Fibroblast of skin of right biceps (primary cell): ENCODE data around the gene TP53BP2.
"Not testable (repeated sequence)": the region's sequence is repeated elsewhere in the genome, so short reads cannot be mapped to it uniquely, and the experiment has no call there.

Experiments
- DNase-seq: peaks from one replicate; pipeline ENCODE4 v3.0.0-alpha.2; 2013

TP53BP2 gene

DNA sequence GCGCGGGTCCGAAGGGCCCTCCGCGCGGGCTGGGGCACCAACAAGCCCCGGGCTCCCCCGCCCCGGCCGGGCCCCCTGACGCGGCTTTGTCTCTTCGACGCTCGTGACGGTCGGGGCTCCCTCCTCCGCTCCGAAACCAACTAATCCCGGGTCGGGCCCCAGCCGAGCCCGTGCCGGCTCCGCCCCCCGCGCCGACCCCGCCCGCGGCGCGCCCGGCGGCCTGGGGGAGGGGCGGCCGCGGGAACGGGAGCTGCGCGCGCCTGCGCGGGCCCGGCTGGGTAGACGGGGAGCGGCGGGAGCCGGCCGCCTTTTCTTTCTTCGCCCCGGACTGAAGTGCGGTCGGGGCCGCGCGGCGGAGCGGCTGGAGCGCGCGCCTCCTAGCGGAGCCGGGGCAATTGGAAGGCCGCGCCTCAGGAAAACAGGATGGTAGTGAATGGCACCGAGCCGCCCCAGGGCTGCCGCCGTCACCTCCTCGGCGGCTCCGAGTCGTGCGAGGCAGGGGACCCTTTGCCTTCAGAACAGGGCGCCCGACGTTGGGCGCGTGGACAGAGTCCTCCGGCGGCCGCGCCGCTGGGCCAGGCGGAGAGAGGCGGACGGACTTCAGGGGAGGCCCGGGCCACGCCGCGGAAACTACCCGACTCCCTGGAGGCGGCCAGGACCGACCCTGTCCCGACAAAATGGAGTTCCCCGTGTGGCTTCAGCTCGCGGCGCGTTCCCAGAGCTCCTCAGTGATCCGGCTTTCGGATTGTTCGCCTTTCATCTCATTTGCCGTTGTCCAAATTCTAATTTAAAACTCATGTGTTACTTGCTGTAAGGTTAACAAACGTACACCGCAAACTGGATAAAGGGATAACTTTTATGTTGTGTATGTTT is at the start of gene TP53BP2:
Gene TP53BP2, minus strand, starts transcription at position 138 of the 873 bp plus-strand sequence. CDS start 267 bp downstream, outside the sequence.
- peak; percentile 91 for DNase-seq

- not testable (repeated sequence) for DNase-seq
These were observed 44.7 kb upstream of the TP53BP2 start for GRCh38 chr1:223890494-223890893.

GRCh38 chr1:223889319-223889718 is 43.6 kb upstream of the TP53BP2 start:
- not testable (repeated sequence) for DNase-seq

GRCh38 chr1:223887747-223888418 is 42.1 kb upstream of the TP53BP2 start:
- peak; percentile 98 for DNase-seq

- DNase-seq, result no peak
These were observed 40.8 kb upstream of the TP53BP2 start for GRCh38 chr1:223886516-223886921.

GRCh38 chr1:223885614-223886013 is 39.9 kb upstream of the TP53BP2 start:
- no peak for DNase-seq

GRCh38 chr1:223878598-223879325 is 33.0 kb upstream of the TP53BP2 start:
- DNase-seq, result no peak

DNA sequence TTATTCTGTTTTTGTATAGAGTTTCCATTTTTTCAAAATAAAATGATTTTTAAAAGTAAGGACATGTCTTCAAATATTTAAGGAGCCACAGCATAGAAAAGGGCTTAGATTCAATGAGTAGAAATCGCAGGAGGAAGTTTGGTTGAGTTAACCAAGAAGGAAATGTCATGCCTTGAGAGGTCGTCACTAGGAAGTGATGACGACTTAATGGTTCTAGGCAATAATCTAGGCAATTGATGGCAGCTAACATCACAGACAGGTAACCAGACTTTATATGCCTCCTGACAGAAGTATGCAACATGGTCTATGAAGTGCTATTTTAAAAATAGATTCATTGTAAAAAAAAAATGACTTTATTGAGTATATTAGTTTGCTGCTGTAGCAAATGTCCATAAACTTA is 32.1 kb upstream of the TP53BP2 start:
- DNase-seq, result no peak

GRCh38 chr1:223876590-223876989 is 30.8 kb upstream of the TP53BP2 start:
- no peak for DNase-seq

GRCh38 chr1:223873044-223873443 is 27.3 kb upstream of the TP53BP2 start:
- no peak for DNase-seq

- DNase-seq, result no peak
These were observed 26.7 kb upstream of the TP53BP2 start for GRCh38 chr1:223872308-223872901.

- DNase-seq, result no peak
These were observed 25.1 kb upstream of the TP53BP2 start for GRCh38 chr1:223870617-223871574.

- DNase-seq, result not testable (repeated sequence)
These were observed 19.0 kb upstream of the TP53BP2 start for GRCh38 chr1:223864599-223865368.

DNA sequence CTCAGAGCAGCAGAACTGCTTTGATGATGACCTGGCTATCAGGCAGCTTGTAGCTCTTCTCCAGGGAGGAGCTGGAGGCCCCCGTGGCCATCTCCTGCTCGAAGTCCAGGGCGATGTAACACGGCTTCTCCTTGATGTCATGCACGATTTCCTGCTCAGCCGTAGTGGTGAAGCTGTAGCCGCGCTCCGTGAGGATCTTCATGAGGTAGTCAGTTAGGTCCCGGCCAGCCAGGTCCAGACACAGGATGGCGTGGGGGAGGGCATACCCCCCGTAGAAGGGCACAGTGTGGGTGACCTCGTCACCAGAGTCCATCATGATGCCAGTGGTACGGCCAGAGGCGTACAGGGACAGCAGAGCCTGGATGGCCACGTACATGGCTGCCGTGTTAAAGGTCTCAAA is 18.3 kb upstream of the TP53BP2 start:
- DNase-seq, result no peak

- no peak for DNase-seq
These were observed 16.2 kb upstream of the TP53BP2 start for GRCh38 chr1:223861904-223862303.

GRCh38 chr1:223860051-223860622 is 14.4 kb upstream of the TP53BP2 start:
- DNase-seq, result no peak

DNA sequence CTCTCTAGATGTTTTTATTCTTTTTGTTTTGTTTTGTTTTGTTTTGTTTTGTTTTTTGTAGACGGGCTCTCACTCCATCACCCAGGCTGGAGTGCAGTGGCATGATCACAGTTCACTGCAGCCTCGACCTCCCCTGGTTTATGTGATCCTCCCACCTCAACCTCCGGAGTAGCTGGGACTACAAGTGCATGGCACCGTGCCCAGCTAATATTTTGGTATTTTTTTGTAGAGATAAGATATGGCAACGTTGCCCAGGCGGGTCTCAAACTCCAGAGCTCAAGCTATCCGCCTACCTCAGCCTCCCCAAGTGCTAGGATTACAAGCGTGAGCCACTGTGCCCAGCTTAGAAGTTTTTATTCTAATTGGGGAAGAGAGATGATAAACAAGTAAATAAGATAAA is 13.3 kb upstream of the TP53BP2 start:
- no peak for DNase-seq

DNA sequence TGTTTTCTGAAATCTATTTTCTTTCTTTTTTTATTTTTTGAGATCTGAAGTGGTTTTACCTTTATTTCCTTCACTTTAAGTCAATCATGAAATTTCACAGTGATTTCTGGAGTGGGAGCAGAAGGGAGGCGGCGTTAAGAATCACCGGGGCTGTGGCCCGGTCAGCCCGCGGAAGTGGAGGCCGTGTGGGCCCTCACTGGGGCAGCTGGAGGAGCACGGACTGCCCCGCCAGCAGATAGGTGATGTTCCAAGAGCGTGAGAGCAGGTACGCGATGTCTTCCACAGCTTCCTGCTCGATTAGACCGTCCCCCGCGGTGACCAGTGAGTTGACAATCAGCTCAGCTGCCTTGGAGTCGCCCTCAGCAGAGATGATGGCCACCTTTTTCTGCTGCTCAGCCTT is 10.6 kb upstream of the TP53BP2 start:
- no peak for DNase-seq

DNA sequence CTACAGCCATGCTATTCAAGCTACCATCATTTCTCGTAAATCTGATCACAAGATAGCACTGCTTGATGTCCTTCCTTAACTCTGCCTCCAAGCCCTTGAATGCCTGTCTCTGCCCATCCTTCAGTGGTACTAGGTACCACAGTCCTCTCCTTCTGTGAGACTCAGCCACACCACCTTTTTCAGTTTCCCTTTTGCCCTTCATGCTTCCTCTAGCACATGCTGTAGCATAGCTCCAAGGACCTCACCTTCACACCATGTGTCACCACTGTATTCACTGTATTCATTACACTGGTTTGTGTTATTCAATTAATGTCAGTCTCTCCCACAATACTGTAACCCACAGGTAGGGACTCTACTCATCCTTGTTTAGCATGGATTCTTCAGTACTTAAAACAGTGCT is 8.0 kb upstream of the TP53BP2 start:
- no peak for DNase-seq

- no peak for DNase-seq
These were observed 7.5 kb upstream of the TP53BP2 start for GRCh38 chr1:223853275-223853674.

DNA sequence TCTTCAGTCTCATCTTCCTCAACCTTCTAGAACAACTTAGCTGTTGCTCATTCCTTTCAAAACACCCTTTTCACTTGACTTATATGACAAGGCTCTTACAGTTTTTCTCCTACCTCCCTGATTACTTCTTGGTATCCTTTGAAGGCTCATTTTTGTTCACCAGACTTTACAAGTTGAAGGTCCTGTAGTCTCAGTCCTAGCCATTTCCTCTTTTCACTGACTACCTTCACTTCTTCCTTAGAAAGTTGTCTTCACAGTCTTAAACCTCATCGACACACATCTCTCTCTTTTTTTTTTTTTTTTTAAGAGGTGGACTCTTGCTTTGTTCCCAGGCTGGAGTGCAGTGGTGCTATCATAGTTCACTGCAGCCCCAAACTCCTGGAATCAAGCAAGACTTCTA is 6.6 kb upstream of the TP53BP2 start:
- DNase-seq, result no peak
